SK-N-SH treated with all-trans-retinoic acid at 6 μM for 48 hours (cell line): ENCODE measurements around the gene AHRR.

ENCODE experiments used
- ATAC-seq: fragments of 200-7000 bp; cut with Tn5 transposase; 3 replicates; pipeline ENCODE4 v1.9.1; 2020; ENCODE audit warnings: mild to moderate bottlenecking, moderate library complexity
- ARNTL ChIP-seq: fragments of 450-650 bp; formaldehyde crosslinking; IDR thresholded peaks from 2 replicates; pipeline ENCODE4 v1.5.0; 2020; ENCODE audit warnings: low read depth, mild to moderate bottlenecking, moderate library complexity, borderline replicate concordance
- BACH2 ChIP-seq: fragments of 250-450 bp; sonication (Bioruptor Pico); IDR thresholded peaks from 2 replicates; pipeline ENCODE4 v1.9.0; 2021; ENCODE audit warnings: mild to moderate bottlenecking, borderline replicate concordance
- CSDC2 ChIP-seq: fragments of 250-450 bp; sonication (Bioruptor Pico); IDR thresholded peaks from 2 replicates; pipeline ENCODE4 v1.5.0; 2020; ENCODE audit warnings: mild to moderate bottlenecking, moderate library complexity
- ESRRG ChIP-seq: fragments of 250-450 bp; sonication (Bioruptor Pico); IDR thresholded peaks from 2 replicates; pipeline ENCODE4 v1.6.1; 2021; ENCODE audit warnings: mild to moderate bottlenecking
- GLIS3 ChIP-seq: fragments of 250-450 bp; sonication (Bioruptor Pico); IDR thresholded peaks from 2 replicates; pipeline ENCODE4 v1.5.0; 2020; ENCODE audit warnings: mild to moderate bottlenecking, moderate library complexity
- ISL1 ChIP-seq: fragments of 250-450 bp; sonication (Bioruptor Pico); IDR thresholded peaks from 2 replicates; pipeline ENCODE4 v2.1.2; 2022; ENCODE audit warnings: mild to moderate bottlenecking, moderate library complexity
- OSR1 ChIP-seq: fragments of 250-450 bp; sonication (Bioruptor Pico); IDR thresholded peaks from 2 replicates; pipeline ENCODE4 v1.8.0; 2022; ENCODE audit warnings: moderate library complexity, mild to moderate bottlenecking, inconsistent platforms
- PPARA ChIP-seq: fragments of 250-450 bp; sonication (Bioruptor Pico); IDR thresholded peaks from 2 replicates; pipeline ENCODE4 v1.5.0; 2020; ENCODE audit warnings: mild to moderate bottlenecking, borderline replicate concordance
- RARB ChIP-seq: fragments of 250-450 bp; sonication (Bioruptor Pico); IDR thresholded peaks from 2 replicates; pipeline ENCODE4 v1.8.0; 2021; ENCODE audit warnings: mild to moderate bottlenecking, moderate library complexity
- SNAI2 ChIP-seq: fragments of 250-450 bp; sonication (Bioruptor Pico); IDR thresholded peaks from 2 replicates; pipeline ENCODE4 v1.5.0; 2020; ENCODE audit warnings: mild to moderate bottlenecking, moderate library complexity
- TCF4 ChIP-seq: fragments of 250-450 bp; sonication (Bioruptor Pico); IDR thresholded peaks from 2 replicates; pipeline ENCODE4 v1.8.0; 2021; ENCODE audit warnings: mild to moderate bottlenecking, moderate library complexity, borderline replicate concordance
- TOX ChIP-seq: fragments of 250-450 bp; sonication (Bioruptor Pico); IDR thresholded peaks from 2 replicates; pipeline ENCODE4 v1.8.0; 2021; ENCODE audit warnings: mild to moderate bottlenecking, moderate library complexity, borderline replicate concordance
- ZC3H10 ChIP-seq: fragments of 250-450 bp; sonication (Bioruptor Pico); IDR thresholded peaks from 2 replicates; pipeline ENCODE4 v1.5.1; 2021; ENCODE audit warnings: mild to moderate bottlenecking, moderate library complexity
- ZFP3 ChIP-seq: fragments of 250-450 bp; sonication (Bioruptor Pico); IDR thresholded peaks from 2 replicates; pipeline ENCODE4 v1.5.0; 2020; ENCODE audit warnings: mild to moderate bottlenecking, moderate library complexity
- ZFP30 ChIP-seq: fragments of 450-650 bp; formaldehyde crosslinking; IDR thresholded peaks from 2 replicates; pipeline ENCODE4 v1.5.0; 2022; ENCODE audit warnings: mild to moderate bottlenecking, moderate library complexity
- ZNF565 ChIP-seq: fragments of 450-650 bp; formaldehyde crosslinking; conservative IDR thresholded peaks from 2 replicates; pipeline ENCODE4 v1.5.0; 2020; ENCODE audit warnings: low read depth, mild to moderate bottlenecking, moderate library complexity
- ZNF70 ChIP-seq: fragments of 450-650 bp; formaldehyde crosslinking; IDR thresholded peaks from 2 replicates; pipeline ENCODE4 v1.5.0; 2020; ENCODE audit warnings: mild to moderate bottlenecking, moderate library complexity
- TF ChIP-seq, protein P1 (sequence below): fragments of 250-450 bp; sonication (Bioruptor Pico); IDR thresholded peaks from 2 replicates; pipeline ENCODE4 v1.8.0; 2021; ENCODE audit warnings: low read depth, mild to moderate bottlenecking, moderate library complexity, borderline replicate concordance
- TF ChIP-seq, protein P2 (sequence below): fragments of 250-450 bp; sonication (Bioruptor Pico); IDR thresholded peaks from 2 replicates; pipeline ENCODE4 v1.5.0; 2020; ENCODE audit warnings: mild to moderate bottlenecking, moderate library complexity
- TF ChIP-seq, protein P3 (sequence below): fragments of 250-450 bp; sonication (Bioruptor Pico); IDR thresholded peaks from 2 replicates; pipeline ENCODE4 v1.5.1; 2020; ENCODE audit warnings: low read depth, mild to moderate bottlenecking, moderate library complexity
- TF ChIP-seq, protein P4 (sequence below): fragments of 250-450 bp; sonication (Bioruptor Pico); IDR thresholded peaks from 2 replicates; pipeline ENCODE4 v1.5.1; 2021; ENCODE audit warnings: mild to moderate bottlenecking, moderate library complexity

AHRR gene

DNA sequence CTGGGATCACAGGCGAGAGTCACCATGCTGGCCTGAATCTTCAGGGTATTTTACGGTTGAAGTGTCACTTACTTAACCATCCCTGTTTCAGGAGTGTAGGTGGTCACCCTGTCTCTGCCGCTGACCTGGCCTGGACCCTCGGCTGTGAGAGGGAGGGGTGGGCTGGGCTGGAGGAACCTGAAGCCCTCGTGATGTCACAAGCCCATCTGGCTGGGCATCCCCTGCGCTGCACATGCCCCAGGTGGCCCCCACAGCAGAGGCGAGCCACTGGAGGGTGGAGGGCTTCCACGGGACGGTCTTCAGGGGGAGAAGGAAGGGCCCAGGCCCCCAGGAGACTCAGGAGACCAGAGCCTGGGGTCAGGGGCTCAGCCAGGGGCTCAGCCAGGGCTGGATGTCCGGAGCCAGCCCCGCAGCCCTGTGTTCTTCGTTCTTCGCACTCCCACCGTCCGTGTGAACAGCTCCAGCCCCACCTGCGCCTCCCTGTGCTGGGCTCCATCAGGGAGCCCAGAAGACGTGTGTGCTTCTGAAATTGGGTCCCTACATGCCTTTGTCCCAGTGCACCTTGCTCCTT is 7.6 kb upstream of the AHRR start:
- ATAC-seq: no peak
- TF ChIP-seq, protein P1, sequence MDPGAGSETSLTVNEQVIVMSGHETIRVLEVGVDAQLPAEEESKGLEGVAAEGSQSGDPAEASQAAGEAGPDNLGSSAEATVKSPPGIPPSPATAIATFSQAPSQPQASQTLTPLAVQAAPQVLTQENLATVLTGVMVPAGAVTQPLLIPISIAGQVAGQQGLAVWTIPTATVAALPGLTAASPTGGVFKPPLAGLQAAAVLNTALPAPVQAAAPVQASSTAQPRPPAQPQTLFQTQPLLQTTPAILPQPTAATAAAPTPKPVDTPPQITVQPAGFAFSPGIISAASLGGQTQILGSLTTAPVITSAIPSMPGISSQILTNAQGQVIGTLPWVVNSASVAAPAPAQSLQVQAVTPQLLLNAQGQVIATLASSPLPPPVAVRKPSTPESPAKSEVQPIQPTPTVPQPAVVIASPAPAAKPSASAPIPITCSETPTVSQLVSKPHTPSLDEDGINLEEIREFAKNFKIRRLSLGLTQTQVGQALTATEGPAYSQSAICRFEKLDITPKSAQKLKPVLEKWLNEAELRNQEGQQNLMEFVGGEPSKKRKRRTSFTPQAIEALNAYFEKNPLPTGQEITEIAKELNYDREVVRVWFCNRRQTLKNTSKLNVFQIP (CRISPR knock-in tag): no peak
- TF ChIP-seq ARNTL (no peak), ESRRG (CRISPR knock-in tag) (no peak)

DNA sequence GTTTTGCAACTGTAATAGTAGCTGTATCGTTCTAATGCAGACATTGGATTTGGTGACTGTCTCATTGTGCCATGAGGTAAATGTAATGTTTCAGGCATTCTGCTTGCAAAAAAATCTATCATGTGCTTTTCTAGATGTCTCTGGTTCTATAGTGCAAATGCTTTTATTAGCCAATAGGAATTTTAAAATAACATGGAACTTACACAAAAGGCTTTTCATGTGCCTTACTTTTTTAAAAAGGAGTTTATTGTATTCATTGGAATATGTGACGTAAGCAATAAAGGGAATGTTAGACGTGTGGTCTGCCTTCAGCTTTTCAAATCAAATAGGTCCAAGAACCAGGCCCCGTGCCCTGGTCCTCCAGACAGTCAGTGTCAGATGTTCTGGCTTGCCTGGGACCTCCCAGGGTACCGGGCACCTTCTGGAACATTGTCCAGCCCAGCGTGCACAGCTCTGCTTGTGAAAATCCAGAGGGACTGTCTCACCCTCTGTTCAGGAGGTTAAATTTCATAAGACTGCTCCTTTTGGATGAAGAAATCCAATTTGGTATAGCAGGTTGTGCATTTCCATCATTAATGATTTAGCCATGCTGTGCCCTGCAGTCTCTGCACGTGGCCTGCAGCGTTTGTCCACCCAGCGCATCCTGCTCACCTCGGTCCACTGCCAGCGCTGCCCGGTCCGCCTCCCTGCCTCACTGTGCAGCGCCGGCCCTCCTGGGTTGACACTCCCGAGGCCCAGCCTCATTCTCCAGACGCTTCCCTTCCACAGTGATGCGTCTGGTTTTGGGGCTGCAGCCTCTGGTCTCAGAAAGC is 6.6 kb upstream of the AHRR start:
- no peak for ATAC-seq
- TF ChIP-seq ESRRG (CRISPR knock-in tag) (no peak), ZFP3 (CRISPR knock-in tag) (no peak), OSR1 (CRISPR knock-in tag) (no peak), ZNF70 (CRISPR knock-in tag) (no peak), ZC3H10 (CRISPR knock-in tag) (no peak), PPARA (no peak), GLIS3 (CRISPR knock-in tag) (no peak), ARNTL (no peak), RARB (CRISPR knock-in tag) (no peak), ZFP30 (CRISPR knock-in tag) (no peak), TCF4 (CRISPR knock-in tag) (no peak), ISL1 (CRISPR knock-in tag) (no peak), CSDC2 (CRISPR knock-in tag) (no peak)
- TF ChIP-seq, protein P2, sequence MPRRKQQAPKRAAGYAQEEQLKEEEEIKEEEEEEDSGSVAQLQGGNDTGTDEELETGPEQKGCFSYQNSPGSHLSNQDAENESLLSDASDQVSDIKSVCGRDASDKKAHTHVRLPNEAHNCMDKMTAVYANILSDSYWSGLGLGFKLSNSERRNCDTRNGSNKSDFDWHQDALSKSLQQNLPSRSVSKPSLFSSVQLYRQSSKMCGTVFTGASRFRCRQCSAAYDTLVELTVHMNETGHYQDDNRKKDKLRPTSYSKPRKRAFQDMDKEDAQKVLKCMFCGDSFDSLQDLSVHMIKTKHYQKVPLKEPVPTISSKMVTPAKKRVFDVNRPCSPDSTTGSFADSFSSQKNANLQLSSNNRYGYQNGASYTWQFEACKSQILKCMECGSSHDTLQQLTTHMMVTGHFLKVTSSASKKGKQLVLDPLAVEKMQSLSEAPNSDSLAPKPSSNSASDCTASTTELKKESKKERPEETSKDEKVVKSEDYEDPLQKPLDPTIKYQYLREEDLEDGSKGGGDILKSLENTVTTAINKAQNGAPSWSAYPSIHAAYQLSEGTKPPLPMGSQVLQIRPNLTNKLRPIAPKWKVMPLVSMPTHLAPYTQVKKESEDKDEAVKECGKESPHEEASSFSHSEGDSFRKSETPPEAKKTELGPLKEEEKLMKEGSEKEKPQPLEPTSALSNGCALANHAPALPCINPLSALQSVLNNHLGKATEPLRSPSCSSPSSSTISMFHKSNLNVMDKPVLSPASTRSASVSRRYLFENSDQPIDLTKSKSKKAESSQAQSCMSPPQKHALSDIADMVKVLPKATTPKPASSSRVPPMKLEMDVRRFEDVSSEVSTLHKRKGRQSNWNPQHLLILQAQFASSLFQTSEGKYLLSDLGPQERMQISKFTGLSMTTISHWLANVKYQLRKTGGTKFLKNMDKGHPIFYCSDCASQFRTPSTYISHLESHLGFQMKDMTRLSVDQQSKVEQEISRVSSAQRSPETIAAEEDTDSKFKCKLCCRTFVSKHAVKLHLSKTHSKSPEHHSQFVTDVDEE (CRISPR knock-in tag): no peak
- TF ChIP-seq, protein P3, sequence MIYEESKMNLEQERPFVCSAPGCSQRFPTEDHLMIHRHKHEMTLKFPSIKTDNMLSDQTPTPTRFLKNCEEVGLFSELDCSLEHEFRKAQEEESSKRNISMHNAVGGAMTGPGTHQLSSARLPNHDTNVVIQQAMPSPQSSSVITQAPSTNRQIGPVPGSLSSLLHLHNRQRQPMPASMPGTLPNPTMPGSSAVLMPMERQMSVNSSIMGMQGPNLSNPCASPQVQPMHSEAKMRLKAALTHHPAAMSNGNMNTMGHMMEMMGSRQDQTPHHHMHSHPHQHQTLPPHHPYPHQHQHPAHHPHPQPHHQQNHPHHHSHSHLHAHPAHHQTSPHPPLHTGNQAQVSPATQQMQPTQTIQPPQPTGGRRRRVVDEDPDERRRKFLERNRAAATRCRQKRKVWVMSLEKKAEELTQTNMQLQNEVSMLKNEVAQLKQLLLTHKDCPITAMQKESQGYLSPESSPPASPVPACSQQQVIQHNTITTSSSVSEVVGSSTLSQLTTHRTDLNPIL: no peak
- TF ChIP-seq, protein P1 (CRISPR knock-in tag): no peak

DNA sequence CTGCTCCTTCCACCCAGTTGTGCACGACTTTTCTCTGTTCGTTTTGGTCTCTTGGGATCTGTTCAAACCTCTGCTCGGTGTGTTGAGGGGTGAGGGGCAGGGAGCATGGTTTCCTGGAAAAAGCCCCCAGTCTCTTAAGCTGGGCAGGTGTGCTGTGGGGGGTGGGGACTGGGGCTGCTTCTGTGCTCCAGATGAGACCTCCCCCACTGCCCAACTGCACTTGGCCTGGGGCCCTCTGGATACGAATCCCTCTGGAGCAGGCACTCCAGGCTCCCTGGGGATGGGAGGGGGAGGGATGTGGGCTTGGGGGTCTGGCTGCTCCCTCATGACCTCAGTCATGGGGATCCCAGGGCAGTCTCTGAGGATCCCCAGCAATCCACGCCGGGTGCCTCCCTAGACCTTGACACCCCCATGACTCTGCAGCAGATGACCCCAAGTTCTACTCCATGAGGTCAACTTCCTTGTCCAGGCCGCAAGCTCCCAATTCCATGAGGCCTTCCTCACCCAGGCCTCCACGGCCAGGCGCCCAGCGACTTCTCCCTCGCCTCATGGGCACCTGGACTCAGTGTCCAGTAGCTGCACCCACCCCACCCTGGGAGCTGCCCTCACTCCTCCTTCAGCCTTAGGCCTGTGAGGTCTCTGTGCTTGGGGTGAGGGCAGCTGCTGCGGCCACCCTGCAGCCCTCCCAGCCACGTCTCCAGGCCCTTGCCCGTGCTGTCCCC is 5.9 kb upstream of the AHRR start:
- no peak for ATAC-seq
- TF ChIP-seq, protein P3: no peak
- TF ChIP-seq BACH2 (CRISPR knock-in tag) (no peak), ARNTL (no peak), RARB (CRISPR knock-in tag) (no peak), OSR1 (CRISPR knock-in tag) (no peak), PPARA (no peak), ESRRG (CRISPR knock-in tag) (no peak), TCF4 (CRISPR knock-in tag) (no peak), ZNF565 (CRISPR knock-in tag) (no peak), ISL1 (CRISPR knock-in tag) (no peak), ZC3H10 (CRISPR knock-in tag) (no peak), TOX (CRISPR knock-in tag) (no peak), SNAI2 (no peak), ZNF70 (CRISPR knock-in tag) (no peak), GLIS3 (CRISPR knock-in tag) (no peak), ZFP3 (CRISPR knock-in tag) (no peak)
- TF ChIP-seq, protein P4, sequence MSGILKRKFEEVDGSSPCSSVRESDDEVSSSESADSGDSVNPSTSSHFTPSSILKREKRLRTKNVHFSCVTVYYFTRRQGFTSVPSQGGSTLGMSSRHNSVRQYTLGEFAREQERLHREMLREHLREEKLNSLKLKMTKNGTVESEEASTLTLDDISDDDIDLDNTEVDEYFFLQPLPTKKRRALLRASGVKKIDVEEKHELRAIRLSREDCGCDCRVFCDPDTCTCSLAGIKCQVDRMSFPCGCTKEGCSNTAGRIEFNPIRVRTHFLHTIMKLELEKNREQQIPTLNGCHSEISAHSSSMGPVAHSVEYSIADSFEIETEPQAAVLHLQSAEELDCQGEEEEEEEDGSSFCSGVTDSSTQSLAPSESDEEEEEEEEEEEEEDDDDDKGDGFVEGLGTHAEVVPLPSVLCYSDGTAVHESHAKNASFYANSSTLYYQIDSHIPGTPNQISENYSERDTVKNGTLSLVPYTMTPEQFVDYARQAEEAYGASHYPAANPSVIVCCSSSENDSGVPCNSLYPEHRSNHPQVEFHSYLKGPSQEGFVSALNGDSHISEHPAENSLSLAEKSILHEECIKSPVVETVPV (CRISPR knock-in tag): no peak
- TF ChIP-seq, protein P1 (CRISPR knock-in tag): no peak
